Stimulated activated CD8-positive, alpha-beta memory T cell treated with anti-CD3 and anti-CD28 coated beads, Interleukin-15, amount 100 ng/mL, for 1 hour (primary cell): ENCODE measurements around the gene IPO4.

Source experiments
- DNase-seq: peaks from one replicate; pipeline ENCODE4 v3.0.0-alpha.2; 2020; ENCODE audit warnings: low read depth

Gene IPO4

DNA sequence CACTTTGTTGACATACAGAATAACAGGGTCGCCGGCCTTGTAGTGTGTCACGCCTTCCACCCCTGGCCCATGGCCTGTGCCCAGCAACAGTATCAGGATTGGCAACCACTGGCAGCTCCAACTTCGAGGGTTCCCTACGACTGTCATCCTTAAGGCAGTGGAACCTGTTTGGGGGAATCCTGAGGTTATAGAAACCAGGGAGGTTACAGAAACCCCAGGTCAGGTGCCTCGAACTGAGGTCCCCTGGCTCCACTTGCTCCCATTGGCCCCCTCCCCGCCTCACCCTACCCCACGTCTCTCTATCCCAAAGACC lies 6.2 kb upstream of the IPO4 start:
- DNase-seq = no peak

GRCh38 chr14:24194186-24194872 lies 5.7 kb upstream of the IPO4 start:
- no peak for DNase-seq

GRCh38 chr14:24192933-24193332 lies 4.3 kb upstream of the IPO4 start:
- no peak for DNase-seq

- DNase-seq = no peak
Measured at GRCh38 chr14:24190416-24190815, 1.8 kb upstream of the IPO4 start.

- DNase-seq = no peak
Measured at GRCh38 chr14:24189460-24189859, 844 bp upstream of the IPO4 start.

DNA sequence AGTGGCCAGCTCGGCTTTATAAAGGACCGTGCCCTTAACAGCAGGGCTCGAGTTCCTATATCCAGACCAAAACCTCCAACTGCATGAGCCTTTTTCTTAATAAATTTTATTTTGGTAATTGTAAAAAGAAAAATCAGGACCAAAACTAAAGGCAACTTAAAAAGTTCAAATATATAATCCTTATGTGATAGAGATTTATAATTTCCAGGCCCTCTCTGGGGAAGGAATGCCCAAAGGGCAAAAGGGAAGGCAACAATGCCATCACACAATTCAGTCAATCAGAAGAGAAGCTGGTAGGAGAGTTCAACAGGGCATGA lies 401 bp upstream of the IPO4 start:
- DNase-seq = no peak

DNA sequence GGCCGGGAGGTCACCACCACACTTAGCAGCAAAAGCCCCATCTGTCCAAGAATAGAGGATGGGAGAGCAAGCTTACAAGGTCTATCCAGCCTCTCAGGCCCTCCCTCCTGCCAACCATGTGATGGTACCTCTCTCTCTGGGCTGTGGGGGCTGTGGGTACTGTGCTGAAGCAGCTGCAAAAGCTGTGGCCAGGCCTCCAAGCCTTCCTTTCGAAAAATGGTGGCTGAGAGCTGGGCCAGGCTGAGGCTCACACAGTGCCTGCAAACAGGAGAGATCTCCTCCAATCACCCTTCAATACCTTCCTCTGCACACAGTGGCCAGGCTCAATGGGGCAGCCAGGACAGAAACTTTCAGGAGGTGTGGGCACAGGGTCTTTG lies 1.1 kb downstream of the IPO4 start:
- DNase-seq = no peak

- no peak for DNase-seq
Measured at GRCh38 chr14:24186831-24187538, 1.6 kb downstream of the IPO4 start.

DNA sequence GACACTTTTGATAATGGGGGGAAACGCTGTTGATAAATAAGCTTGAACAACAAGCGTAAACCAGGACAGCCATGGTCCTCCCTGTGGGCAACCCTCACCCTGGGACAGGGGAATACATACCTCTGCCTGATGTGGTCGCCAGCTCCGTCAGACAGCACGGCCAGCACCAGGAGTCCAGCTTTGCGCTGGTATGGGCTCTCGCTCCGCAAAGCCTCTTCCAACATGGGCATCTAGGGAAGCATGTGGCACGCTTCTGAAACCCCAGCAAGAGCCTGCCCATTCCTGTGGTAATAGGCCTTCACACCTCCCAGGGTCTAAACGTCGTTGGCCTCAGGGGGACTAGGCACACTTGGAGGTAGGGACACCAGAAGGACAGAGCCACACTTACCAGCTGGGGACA lies 2.9 kb downstream of the IPO4 start:
- DNase-seq = no peak

DNA sequence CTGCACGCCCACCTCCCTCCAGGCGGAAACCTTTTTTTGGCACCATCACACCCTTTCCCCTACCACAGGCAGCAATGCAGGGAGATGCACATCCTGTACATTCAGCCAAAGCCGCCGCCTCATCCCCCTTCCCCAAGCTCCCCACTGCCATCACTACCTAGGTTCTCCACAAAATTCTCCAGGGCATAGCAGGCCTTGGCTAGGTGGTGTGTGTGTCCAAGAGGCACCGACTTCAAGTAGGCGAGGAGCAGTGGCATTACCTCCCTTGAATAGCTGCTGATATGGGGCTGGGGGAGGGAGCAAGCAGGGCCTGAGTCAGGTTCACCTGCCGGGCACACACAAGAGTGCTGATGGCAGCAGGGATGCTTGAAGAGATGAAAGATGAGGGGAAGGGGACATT lies 3.6 kb downstream of the IPO4 start:
- DNase-seq = no peak

GRCh38 chr14:24184104-24184970 lies 4.3 kb downstream of the IPO4 start:
- DNase-seq = no peak

DNA sequence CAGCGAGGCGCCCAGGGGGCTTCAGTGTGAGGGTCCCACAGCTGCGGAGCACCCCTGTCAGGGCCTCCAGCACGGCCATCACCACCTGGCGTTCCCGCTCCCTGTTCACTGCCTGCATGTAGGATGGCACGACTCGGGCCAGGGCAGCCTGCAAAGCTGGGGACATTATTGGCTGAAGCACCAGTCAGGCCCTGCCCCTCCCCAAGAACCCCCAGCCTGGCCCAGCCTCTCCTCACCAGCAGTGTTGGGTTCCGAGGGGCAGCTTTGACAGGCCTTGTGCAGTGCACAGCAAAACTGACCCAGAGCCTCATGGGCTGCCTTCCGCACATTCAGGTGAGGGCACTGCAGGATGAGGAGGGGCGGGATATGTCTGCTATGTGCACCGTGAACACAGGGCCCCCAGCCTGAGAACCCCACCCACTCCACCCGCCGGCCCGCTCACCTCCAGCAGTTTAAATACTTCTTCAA lies 5.6 kb downstream of the IPO4 start:
- no peak for DNase-seq

GRCh38 chr14:24182110-24182882 lies 6.3 kb downstream of the IPO4 start:
- no peak for DNase-seq

GRCh38 chr14:24181371-24182077 lies 7.1 kb downstream of the IPO4 start:
- no peak for DNase-seq

DNA sequence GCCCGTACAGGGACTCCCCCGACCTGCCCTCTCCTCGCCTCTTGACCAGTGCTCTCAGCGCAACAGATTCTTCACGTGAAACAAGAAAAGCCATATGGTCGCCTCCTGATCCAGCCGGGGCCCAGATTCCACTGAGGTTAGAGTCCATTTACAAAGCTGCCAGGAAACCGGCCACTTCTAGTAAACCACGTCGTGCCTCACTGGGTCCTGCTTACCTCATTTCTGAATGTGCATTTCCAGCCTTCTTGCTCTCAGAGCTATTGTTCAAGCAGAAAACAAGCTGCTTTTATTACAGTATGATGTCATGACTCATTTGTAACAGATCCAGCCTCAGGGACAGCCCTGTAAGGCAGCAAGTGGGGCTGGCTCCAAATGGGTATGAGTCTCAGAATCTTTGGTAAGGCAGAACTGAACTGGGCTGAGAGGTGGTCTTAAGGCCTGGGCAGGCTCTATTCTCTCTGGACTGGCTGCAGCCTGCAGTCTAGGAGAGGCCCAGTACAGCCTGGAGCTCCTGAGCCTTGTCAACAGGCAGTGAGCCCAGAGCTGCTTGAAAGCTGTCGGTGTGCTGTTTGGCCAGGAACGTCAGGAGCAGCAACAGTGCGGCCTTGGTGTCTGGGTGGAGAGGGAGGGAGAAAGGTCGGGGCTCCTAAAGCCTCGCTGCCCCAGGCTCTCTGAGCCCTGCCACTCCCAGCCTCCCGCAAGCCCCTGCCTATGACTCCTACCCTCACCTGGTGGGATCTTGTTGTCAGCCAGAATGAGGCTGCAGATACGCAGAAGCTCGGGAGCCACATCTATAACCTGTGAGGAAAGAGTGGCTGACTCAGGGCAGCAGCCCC lies 8.4 kb downstream of the IPO4 start:
- no peak for DNase-seq

DNA sequence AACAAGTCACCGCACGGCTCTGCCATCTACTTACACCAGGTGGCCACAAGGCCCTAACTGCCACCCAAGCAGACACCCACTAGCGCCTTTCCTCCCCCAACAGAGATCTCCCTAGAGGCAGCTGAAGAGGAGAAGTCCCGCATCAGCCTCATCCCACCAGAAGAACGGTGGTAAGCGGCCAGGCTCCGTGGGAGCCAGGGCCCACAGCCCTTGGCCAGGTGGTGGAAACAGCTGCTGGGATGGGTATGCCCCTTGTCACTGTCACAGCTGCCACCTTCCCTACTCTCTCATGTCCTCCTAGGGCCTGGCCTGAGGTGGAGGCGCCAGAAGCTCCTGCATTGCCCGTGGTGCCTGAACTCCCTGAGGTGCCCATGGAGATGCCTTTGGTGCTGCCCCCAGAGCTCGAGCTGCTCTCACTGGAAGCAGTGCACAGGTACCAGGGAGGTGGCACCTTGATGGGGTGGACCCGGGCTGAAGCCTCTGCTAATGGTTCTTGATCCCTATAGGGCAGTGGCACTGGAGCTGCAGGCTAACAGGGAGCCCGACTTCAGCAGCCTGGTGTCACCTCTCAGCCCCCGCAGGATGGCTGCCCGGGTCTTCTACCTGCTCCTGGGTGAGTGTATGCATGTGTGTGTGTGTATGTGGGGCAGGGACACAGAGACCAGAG lies 9.2 kb downstream of the IPO4 start:
- no peak for DNase-seq

DNA sequence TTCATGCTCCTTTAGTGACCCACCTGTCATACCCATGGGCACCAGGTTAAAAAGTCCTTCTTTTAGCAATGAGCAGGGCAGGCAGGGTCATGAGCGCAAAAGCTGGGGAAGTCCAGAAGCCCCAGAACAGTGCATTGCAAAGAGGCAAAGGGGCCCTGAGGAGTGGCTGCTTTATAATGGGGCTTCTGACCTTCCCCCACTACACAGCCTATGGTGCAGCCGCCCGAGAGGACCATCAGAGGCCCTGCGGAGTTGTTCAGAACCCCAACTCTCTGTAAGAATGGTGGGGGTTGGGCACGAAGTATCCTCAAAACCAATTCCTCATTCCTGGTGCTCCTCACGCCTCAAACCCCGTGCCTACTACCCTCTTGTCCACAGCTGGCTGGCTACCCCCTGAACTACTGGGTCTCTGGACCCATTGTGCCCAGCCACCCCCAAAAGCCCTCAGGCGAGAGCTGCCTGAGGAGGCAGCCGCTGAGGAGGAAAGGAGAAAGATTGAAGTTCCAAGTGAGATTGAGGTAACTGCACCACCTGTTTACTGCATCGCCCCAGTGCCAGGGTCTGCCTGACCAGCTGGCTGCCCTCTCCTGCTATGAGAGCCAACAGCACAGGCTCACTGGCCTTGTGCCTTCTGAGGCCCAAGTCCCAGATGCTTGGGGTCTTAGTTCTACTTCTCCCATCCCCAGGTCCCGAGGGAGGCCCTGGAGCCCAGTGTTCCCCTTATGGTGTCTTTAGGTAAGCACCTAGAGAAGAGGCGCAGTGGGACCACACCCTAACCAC lies 10.0 kb downstream of the IPO4 start:
- DNase-seq = no peak

DNA sequence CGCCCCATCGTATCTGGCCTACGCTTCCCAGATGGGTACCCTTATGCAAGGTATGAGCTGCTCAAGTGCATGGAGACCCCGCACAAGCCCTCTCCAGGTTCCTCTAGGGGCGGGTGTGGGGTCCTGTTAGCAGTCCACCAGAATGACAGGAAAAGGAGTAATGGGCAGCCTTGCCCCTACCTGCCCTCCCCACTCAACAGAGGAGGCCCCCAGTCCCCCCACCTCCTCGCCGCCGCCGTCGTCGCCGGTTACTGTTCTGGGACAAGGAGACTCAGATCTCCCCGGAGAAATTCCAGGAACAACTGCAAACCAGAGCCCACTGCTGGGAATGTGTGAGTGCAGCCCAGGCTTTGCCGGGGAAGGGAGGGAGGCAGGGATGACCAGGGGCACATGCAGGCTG lies 10.7 kb downstream of the IPO4 start:
- no peak for DNase-seq

GRCh38 chr14:24177041-24177825 lies 11.4 kb downstream of the IPO4 start:
- no peak for DNase-seq
